Measurements from ENCODE around the gene TMEM196.
A peak's percentile ranks its signal among the peaks of the same experiment; 100 is the strongest.

The TMEM196 gene

GRCh38 chr7:19772841-19773760 lies at the start of gene TMEM196:
TSS of gene TMEM196 (minus strand) at chr7:19773617. CDS start at chr7:19772696, 921 bp downstream.
- DNase-seq (ENCODE audit: low read depth) = peak; percentile 13
- TF ChIP-seq, protein P1, sequence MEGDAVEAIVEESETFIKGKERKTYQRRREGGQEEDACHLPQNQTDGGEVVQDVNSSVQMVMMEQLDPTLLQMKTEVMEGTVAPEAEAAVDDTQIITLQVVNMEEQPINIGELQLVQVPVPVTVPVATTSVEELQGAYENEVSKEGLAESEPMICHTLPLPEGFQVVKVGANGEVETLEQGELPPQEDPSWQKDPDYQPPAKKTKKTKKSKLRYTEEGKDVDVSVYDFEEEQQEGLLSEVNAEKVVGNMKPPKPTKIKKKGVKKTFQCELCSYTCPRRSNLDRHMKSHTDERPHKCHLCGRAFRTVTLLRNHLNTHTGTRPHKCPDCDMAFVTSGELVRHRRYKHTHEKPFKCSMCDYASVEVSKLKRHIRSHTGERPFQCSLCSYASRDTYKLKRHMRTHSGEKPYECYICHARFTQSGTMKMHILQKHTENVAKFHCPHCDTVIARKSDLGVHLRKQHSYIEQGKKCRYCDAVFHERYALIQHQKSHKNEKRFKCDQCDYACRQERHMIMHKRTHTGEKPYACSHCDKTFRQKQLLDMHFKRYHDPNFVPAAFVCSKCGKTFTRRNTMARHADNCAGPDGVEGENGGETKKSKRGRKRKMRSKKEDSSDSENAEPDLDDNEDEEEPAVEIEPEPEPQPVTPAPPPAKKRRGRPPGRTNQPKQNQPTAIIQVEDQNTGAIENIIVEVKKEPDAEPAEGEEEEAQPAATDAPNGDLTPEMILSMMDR (conservative IDR thresholded peaks at IDR 0.05; ENCODE audit: low read length) = no peak
- H3K4me3 ChIP-seq (ENCODE audit: low read length) = no peak within 1 kb of the TSS; the same call in 1 of the 2 replicates

DNA sequence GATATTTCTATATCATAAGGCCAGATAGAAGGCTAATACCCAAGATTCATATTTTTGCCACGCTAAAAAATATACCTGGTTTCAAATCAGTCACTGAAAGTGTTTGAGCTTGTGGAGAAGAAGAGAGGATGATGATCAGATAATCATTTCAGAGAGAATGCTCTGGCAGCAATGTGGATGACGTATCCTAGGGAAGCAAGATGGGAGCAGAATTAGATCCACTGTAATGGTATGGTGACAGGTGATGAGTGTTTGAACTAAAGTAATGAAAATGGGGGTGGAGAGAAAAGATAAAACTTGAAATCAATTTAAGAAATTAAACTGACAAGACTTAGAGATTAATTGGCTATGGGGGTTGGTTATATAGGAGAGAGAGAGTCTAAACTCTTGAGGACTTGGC lies 42.7 kb upstream of the TMEM196 start:
- H3K4me3 ChIP-seq (ENCODE audit: low read length) = no peak overlapping the region
- TF ChIP-seq, protein P1 (conservative IDR thresholded peaks at IDR 0.05; ENCODE audit: low read length) = no peak
- DNase-seq (ENCODE audit: low read depth) = no peak

DNA sequence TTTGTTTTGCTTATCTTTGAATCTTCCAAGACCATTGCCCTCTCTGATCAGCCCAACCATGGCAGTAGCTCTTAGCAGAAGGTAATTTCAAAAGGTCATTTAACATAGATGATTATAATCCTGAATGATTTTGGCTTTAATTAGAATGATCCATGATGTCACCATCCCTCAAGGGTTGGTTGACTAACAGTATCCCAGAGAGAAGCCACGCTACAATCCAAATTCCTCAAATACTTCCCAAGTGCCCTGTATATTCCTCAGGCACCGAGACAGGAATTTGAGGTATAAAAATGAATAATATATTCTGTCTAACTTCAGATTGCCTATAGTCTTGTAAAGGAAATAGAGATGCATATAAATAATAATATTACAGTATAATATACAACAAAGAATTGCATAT lies 42.1 kb upstream of the TMEM196 start:
- DNase-seq (ENCODE audit: low read depth) = peak; percentile 8

GRCh38 chr7:19814776-19815175 lies 41.4 kb upstream of the TMEM196 start:
- TF ChIP-seq, protein P1 (conservative IDR thresholded peaks at IDR 0.05; ENCODE audit: low read length) = no peak
- DNase-seq (ENCODE audit: low read depth) = no peak
- H3K4me3 ChIP-seq (ENCODE audit: low read length) = no peak overlapping the region

More for the DNA sequence above, 42.1 kb upstream of the TMEM196 start:
- no peak overlapping the region for H3K4me3 ChIP-seq (ENCODE audit: low read length)
- TF ChIP-seq, protein P1 (conservative IDR thresholded peaks at IDR 0.05; ENCODE audit: low read length) = no peak

GRCh38 chr7:19811386-19811785 lies 38.0 kb upstream of the TMEM196 start:
- TF ChIP-seq, protein P1 (conservative IDR thresholded peaks at IDR 0.05; ENCODE audit: low read length) = no peak
- DNase-seq (ENCODE audit: low read depth) = no peak
- no peak overlapping the region for H3K4me3 ChIP-seq (ENCODE audit: low read length)

GRCh38 chr7:19798986-19799385 lies 25.6 kb upstream of the TMEM196 start:
- DNase-seq (ENCODE audit: low read depth) = no peak
- H3K4me3 ChIP-seq (ENCODE audit: low read length) = no peak overlapping the region
- TF ChIP-seq, protein P1 (conservative IDR thresholded peaks at IDR 0.05; ENCODE audit: low read length) = no peak

DNA sequence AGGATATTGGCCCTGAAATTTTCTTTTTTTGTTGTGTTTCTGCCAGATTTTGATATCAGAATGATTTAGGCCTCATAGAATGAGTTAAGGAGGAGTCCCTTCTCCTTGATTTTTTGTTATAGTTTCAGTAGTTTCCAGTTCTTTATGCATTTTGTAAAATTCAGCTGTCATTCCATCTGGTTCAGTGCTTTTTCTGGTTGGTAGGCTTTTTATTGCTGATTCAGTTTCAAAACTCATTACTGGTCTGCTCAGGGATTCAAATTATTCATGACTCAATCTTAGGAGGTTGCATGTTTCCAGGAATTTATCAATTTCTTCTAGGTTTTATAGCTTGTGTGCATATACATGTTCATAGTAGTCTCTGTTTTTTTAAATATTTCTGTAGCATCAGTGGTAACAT lies 10.1 kb upstream of the TMEM196 start:
- H3K4me3 ChIP-seq (ENCODE audit: low read length) = no peak overlapping the region
- no peak for DNase-seq (ENCODE audit: low read depth)
- TF ChIP-seq, protein P1 (conservative IDR thresholded peaks at IDR 0.05; ENCODE audit: low read length) = no peak
